Glomerular visceral epithelial cell (primary cell): ENCODE results near the gene ADAMTS6.
"Not testable (repeated sequence)": the region's sequence is repeated elsewhere in the genome, so short reads cannot be mapped to it uniquely, and the experiment has no call there.

Experiments used
- DNase-seq: peaks from one replicate; pipeline ENCODE4 v3.0.0-alpha.2; 2016; ENCODE audit errors: extremely low spot score

ADAMTS6 gene

GRCh38 chr5:65481635-65482295 is at the start of gene ADAMTS6:
TSS of gene ADAMTS6 (minus strand) at chr5:65481920. CDS start at chr5:65473673, 8,247 bp downstream.
- peak; percentile 90 for DNase-seq

GRCh38 chr5:65530904-65531303 is 49.2 kb upstream of the ADAMTS6 start:
- DNase-seq = no peak

- no peak for DNase-seq
These were observed 44.0 kb upstream of the ADAMTS6 start for GRCh38 chr5:65525726-65526125.

- peak; percentile 18 for DNase-seq
These were observed 30.6 kb upstream of the ADAMTS6 start for GRCh38 chr5:65512170-65512937.

- DNase-seq = no peak
These were observed 27.3 kb upstream of the ADAMTS6 start for GRCh38 chr5:65508978-65509377.

GRCh38 chr5:65506961-65507360 is 25.2 kb upstream of the ADAMTS6 start:
- no peak for DNase-seq

- no peak for DNase-seq
These were observed 7.4 kb upstream of the ADAMTS6 start for GRCh38 chr5:65489119-65489518.

- not testable (repeated sequence) for DNase-seq
These were observed 6.4 kb upstream of the ADAMTS6 start for GRCh38 chr5:65488038-65488687.

- DNase-seq = not testable (repeated sequence)
These were observed 5.1 kb upstream of the ADAMTS6 start for GRCh38 chr5:65486803-65487202.

- DNase-seq = no peak
These were observed 3.7 kb upstream of the ADAMTS6 start for GRCh38 chr5:65485405-65485804.

GRCh38 chr5:65483546-65484346 is 2.0 kb upstream of the ADAMTS6 start:
- DNase-seq = peak; percentile 69

GRCh38 chr5:65482736-65483545 is 1.2 kb upstream of the ADAMTS6 start:
- peak; percentile 64 for DNase-seq

GRCh38 chr5:65482296-65482735 is 596 bp upstream of the ADAMTS6 start:
- DNase-seq = peak; percentile 47

GRCh38 chr5:65481171-65481581 is 544 bp downstream of the ADAMTS6 start:
- DNase-seq = no peak

- DNase-seq = peak; percentile 83
These were observed 1.3 kb downstream of the ADAMTS6 start for GRCh38 chr5:65480306-65480865.

- DNase-seq = no peak
These were observed 2.2 kb downstream of the ADAMTS6 start for GRCh38 chr5:65479527-65479926.

- DNase-seq = no peak
These were observed 3.4 kb downstream of the ADAMTS6 start for GRCh38 chr5:65478336-65478735.

- DNase-seq = no peak
These were observed 5.8 kb downstream of the ADAMTS6 start for GRCh38 chr5:65475895-65476294.

GRCh38 chr5:65475336-65475735 is 6.4 kb downstream of the ADAMTS6 start:
- no peak for DNase-seq

- DNase-seq = no peak
These were observed 7.5 kb downstream of the ADAMTS6 start for GRCh38 chr5:65474130-65474711.
